HG02763 (cell line): Measurements from ENCODE around the gene DSTN.
"Not testable (repeated sequence)": the region's sequence is repeated elsewhere in the genome, so short reads cannot be mapped to it uniquely, and the experiment has no call there.

Experiments used
- ATAC-seq: cut with Tn5 transposase; IDR thresholded peaks from one replicate; pipeline ENCODE4 v1.9.1; 2021; ENCODE audit warnings: mild to moderate bottlenecking, moderate library complexity; ENCODE audit not compliant: unreplicated experiment

The DSTN gene

GRCh38 chr20:17647391-17648314 is 77.8 kb downstream of the DSTN start:
- no peak for ATAC-seq

- ATAC-seq = no peak
Observed at GRCh38 chr20:17648315-17648646, 78.4 kb downstream of the DSTN start.

GRCh38 chr20:17648791-17649730 is 79.2 kb downstream of the DSTN start:
- no peak for ATAC-seq

GRCh38 chr20:17650301-17651128 is 80.6 kb downstream of the DSTN start:
- ATAC-seq = no peak

GRCh38 chr20:17651129-17651759 is 81.4 kb downstream of the DSTN start:
- ATAC-seq = no peak

- no peak for ATAC-seq
Observed at GRCh38 chr20:17651760-17652388, 82.0 kb downstream of the DSTN start.

- ATAC-seq = no peak
Observed at GRCh38 chr20:17652411-17652810, 82.5 kb downstream of the DSTN start.

GRCh38 chr20:17653835-17654648 is 84.2 kb downstream of the DSTN start:
- ATAC-seq = no peak

- no peak for ATAC-seq
Observed at GRCh38 chr20:17654649-17655285, 84.9 kb downstream of the DSTN start.

- ATAC-seq = no peak
Observed at GRCh38 chr20:17655286-17655651, 85.4 kb downstream of the DSTN start.

- no peak for ATAC-seq
Observed at GRCh38 chr20:17655865-17656479, 86.1 kb downstream of the DSTN start.

GRCh38 chr20:17657079-17657825 is 87.4 kb downstream of the DSTN start:
- ATAC-seq = no peak

- no peak for ATAC-seq
Observed at GRCh38 chr20:17657898-17658647, 88.2 kb downstream of the DSTN start.

- no peak for ATAC-seq
Observed at GRCh38 chr20:17658648-17658993, 88.7 kb downstream of the DSTN start.

- not testable (repeated sequence) for ATAC-seq
Observed at GRCh38 chr20:17659344-17659743, 89.5 kb downstream of the DSTN start.
